WI38 (cell line): Measurements from ENCODE around the gene PDIK1L.

ENCODE experiments used
- H3K4me3 ChIP-seq: 2 replicates; pipeline ENCODE4 v1.5.1; 2011; ENCODE audit warnings: low read depth, mild to moderate bottlenecking, control low read depth, low read length
- CTCF ChIP-seq: IDR thresholded peaks from 2 replicates; pipeline ENCODE4 v1.5.1; 2012; ENCODE audit warnings: low read depth, mild to moderate bottlenecking, control low read depth, low read length

PDIK1L gene

GRCh38 chr1:26070963-26071342 is 40.7 kb upstream of the PDIK1L start:
- TF ChIP-seq CTCF: no peak
- H3K4me3 ChIP-seq: no peak overlapping the region

DNA sequence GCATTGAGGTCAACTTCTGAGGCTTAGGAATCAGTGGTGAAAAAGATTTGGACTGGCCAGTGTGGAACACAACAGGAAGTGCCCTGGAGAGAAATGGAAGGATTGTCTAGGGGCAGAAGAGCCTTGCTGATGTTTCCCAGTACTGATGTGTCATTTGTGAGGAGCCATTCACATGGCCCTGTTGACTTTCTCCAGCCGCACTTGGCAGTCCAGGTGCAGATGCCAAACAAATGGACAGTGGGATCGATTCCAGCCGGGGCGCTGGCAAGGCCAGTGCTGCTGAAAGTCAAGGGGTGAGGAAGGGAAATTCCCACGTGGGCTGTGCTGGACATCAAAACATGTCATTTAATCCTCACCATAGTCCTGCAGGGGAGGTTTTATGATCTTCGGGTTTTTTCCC is 39.3 kb upstream of the PDIK1L start:
- no peak overlapping the region for H3K4me3 ChIP-seq
- no peak for TF ChIP-seq CTCF

DNA sequence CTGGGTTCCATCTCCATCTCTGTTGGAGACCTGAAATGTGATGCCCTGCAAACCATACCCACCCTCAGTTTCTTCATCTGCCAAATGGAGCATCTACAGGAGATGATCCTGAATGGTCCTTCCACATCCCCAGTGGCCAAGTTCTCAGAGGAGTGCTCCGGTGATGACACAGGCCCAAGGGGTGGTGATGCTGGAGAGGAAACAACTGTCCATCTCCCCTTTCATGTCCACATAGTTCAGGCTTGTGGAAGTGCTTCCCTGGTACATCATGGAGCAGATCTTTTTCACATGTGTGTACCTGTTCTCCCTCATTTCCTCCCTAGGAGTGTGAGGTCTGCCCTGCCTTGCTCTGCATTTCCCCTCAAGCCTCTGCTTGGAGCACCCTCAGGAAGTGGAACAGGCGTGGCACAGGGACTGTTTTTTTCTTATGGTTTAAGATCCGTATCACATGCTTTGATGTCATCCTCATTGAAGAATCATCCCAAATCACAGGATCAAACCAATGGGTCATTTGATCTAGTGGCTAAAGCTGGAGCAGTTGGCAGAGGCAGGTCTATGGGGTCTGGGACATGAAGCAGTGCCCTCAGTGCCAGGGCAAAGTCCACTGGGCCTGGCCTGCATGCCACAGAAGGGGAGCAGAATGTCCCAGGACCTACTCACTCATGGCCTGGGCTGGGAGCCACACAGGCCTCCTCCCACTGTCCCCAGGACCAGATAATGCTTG is 36.0 kb upstream of the PDIK1L start:
- no peak for TF ChIP-seq CTCF
- no peak overlapping the region for H3K4me3 ChIP-seq

GRCh38 chr1:26077524-26077923 is 34.1 kb upstream of the PDIK1L start:
- TF ChIP-seq CTCF: no peak
- H3K4me3 ChIP-seq: no peak overlapping the region

- TF ChIP-seq CTCF: no peak
- no peak overlapping the region for H3K4me3 ChIP-seq
Measured at GRCh38 chr1:26078286-26079177, 33.1 kb upstream of the PDIK1L start.

DNA sequence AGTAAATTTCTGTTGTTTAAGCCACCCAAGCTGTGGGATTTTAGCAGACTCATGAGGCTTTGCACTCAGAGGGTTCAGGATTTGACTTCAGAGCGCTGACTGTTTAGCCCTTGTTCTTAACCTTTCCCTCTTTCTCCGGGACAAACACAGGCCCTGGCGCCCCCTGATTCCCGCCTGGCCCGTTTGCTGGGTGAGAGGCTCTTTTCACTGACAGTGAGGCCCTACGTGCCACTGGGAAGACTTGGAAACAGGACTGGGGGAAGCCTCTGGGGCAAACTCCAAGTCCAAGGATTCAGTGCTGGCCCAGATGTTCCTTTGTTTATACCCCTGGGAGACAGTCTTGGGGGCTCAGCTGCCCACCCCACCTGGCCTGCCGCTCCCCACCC is 32.5 kb upstream of the PDIK1L start:
- no peak overlapping the region for H3K4me3 ChIP-seq
- TF ChIP-seq CTCF: no peak
